ENCODE measurements around the gene ARMC5.

ARMC5 gene

DNA sequence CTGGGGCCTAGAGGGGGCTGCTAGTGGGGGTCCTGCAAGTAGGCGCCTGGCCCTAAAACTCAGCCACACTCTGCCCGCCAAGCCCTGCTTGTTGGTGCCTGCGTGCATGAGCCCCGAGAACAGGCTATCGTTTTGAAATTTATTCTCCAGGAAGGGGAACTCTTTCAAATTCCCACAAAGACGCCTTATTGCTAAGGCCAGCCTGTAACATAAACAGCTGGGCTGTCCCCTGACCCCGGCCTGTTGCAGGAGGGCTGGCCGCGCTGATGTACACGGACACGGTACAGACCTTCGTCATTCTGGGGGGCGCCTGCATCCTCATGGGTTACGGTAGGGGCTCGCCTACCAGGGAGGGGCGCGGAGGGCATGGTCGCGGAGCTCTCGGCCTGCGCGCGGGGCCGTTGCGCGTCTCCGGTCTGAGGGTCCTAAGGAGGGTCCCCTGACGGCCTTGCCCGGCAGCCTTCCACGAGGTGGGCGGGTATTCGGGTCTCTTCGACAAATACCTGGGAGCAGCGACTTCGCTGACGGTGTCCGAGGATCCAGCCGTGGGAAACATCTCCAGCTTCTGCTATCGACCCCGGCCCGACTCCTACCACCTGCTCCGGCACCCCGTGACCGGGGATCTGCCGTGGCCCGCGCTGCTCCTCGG lies 27.9 kb downstream of the ARMC5 start:
- peak overlapping the region; percentile 46; the same call in 1 of the 2 replicates for H3K9ac ChIP-seq (ENCODE audit: low read length)
- no peak overlapping the region for H2AFZ ChIP-seq (ENCODE audit: low read length)
- H4K20me1 ChIP-seq (ENCODE audit: insufficient read depth, low read length): no peaks in the 10 kb centered on the region

DNA sequence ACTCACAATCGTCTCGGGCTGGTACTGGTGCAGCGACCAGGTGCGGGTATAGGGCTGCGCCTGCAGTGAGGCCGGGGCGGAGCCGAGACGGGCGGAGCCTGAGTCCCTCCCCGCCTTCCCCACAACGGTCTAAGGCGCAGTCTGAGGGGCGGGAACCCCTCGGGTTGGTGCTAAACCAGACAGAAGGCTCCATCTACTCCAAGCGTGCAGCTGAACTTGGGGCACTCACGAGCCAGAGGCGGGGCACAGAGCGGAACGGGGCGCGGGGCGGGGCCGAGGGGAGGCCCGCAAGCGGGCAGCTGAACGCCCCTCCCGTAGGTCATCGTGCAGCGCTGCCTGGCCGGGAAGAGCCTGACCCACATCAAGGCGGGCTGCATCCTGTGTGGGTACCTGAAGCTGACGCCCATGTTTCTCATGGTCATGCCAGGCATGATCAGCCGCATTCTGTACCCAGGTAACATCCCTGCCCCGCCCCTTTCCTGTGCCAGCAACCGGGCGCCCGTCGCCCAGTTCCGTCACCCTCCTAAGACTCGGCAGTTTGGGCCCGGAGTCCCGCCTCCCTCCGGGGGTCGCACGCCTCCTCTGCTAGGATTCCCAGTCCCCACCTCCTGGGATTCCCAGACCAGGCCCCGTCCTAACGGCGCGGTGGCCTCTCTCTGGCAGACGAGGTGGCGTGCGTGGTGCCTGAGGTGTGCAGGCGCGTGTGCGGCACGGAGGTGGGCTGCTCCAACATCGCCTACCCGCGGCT lies 28.6 kb downstream of the ARMC5 start:
- Histone ChIP-seq H3K9ac (ENCODE audit: low read length) (peak overlapping the region; percentile 46; the same call in 1 of the 2 replicates), H3K4me2 (ENCODE audit: low read length) (peak overlapping the region; percentile 74), H3K9me3 (ENCODE audit: low read length) (no peaks in the 10 kb centered on the region), H2AFZ (ENCODE audit: low read length) (no peak overlapping the region), H4K20me1 (ENCODE audit: insufficient read depth, low read length) (no peaks in the 10 kb centered on the region), H3K4me1 (ENCODE audit: insufficient read depth, low read length, severe bottlenecking) (peaks cover 11% of the 10 kb centered on the region), H3K9me2 (ENCODE audit: low read depth, low read length) (no peaks in the 10 kb centered on the region), H3K36me3 (ENCODE audit: insufficient read depth, low read length) (no peaks in the 10 kb centered on the region), H3K27ac (ENCODE audit: low read depth, low read length, poor library complexity, severe bottlenecking) (no peak overlapping the region), H3K79me2 (ENCODE audit: insufficient read depth, low read length) (no peaks in the 10 kb centered on the region), H3F3A (ENCODE audit: insufficient read depth, low read length) (no peaks in the 10 kb centered on the region), H3K27me3 (ENCODE audit: insufficient read depth, low read length) (peaks cover 11% of the 10 kb centered on the region; the same call in 1 of the 2 replicates), H3K4me3 (ENCODE audit: low read depth, low read length, poor library complexity, severe bottlenecking) (peak overlapping the region; percentile 59)
- TF ChIP-seq, protein P1, sequence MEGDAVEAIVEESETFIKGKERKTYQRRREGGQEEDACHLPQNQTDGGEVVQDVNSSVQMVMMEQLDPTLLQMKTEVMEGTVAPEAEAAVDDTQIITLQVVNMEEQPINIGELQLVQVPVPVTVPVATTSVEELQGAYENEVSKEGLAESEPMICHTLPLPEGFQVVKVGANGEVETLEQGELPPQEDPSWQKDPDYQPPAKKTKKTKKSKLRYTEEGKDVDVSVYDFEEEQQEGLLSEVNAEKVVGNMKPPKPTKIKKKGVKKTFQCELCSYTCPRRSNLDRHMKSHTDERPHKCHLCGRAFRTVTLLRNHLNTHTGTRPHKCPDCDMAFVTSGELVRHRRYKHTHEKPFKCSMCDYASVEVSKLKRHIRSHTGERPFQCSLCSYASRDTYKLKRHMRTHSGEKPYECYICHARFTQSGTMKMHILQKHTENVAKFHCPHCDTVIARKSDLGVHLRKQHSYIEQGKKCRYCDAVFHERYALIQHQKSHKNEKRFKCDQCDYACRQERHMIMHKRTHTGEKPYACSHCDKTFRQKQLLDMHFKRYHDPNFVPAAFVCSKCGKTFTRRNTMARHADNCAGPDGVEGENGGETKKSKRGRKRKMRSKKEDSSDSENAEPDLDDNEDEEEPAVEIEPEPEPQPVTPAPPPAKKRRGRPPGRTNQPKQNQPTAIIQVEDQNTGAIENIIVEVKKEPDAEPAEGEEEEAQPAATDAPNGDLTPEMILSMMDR (IDR thresholded peaks at IDR 0.05; ENCODE audit: low read length): no peak
- TF ChIP-seq EZH2 (IDR thresholded peaks at IDR 0.05; ENCODE audit: borderline replicate concordance, low read length): no peak

More for the DNA sequence above, 27.9 kb downstream of the ARMC5 start:
- peaks cover 11% of the 10 kb centered on the region for H3K4me1 ChIP-seq (ENCODE audit: insufficient read depth, low read length, severe bottlenecking)
- peak overlapping the region; percentile 59 for H3K4me3 ChIP-seq (ENCODE audit: low read depth, low read length, poor library complexity, severe bottlenecking)
- H3K27ac ChIP-seq (ENCODE audit: low read depth, low read length, poor library complexity, severe bottlenecking): no peak overlapping the region
- no peaks in the 10 kb centered on the region for H3K79me2 ChIP-seq (ENCODE audit: insufficient read depth, low read length)
- H3K27me3 ChIP-seq (ENCODE audit: insufficient read depth, low read length): peaks cover 11% of the 10 kb centered on the region; the same call in 1 of the 2 replicates
- peak overlapping the region; percentile 74 for H3K4me2 ChIP-seq (ENCODE audit: low read length)
- TF ChIP-seq, protein P1 (IDR thresholded peaks at IDR 0.05; ENCODE audit: low read length): no peak
- TF ChIP-seq EZH2 (IDR thresholded peaks at IDR 0.05; ENCODE audit: borderline replicate concordance, low read length): no peak
- no peaks in the 10 kb centered on the region for H3F3A ChIP-seq (ENCODE audit: insufficient read depth, low read length)
- H3K9me2 ChIP-seq (ENCODE audit: low read depth, low read length): no peaks in the 10 kb centered on the region
- no peaks in the 10 kb centered on the region for H3K36me3 ChIP-seq (ENCODE audit: insufficient read depth, low read length)
- no peaks in the 10 kb centered on the region for H3K9me3 ChIP-seq (ENCODE audit: low read length)

- H3K4me3 ChIP-seq (ENCODE audit: low read depth, low read length, poor library complexity, severe bottlenecking): peak overlapping the region; percentile 59
- no peak overlapping the region for H2AFZ ChIP-seq (ENCODE audit: low read length)
These were observed 29.4 kb downstream of the ARMC5 start for GRCh38 chr16:31488468-31489297.

More at GRCh38 chr16:31488468-31489297, 29.4 kb downstream of the ARMC5 start:
- Histone ChIP-seq H3K9ac (ENCODE audit: low read length) (no peak overlapping the region), H4K20me1 (ENCODE audit: insufficient read depth, low read length) (no peaks in the 10 kb centered on the region), H3K9me2 (ENCODE audit: low read depth, low read length) (no peaks in the 10 kb centered on the region), H3K27ac (ENCODE audit: low read depth, low read length, poor library complexity, severe bottlenecking) (no peak overlapping the region), H3F3A (ENCODE audit: insufficient read depth, low read length) (no peaks in the 10 kb centered on the region), H3K27me3 (ENCODE audit: insufficient read depth, low read length) (peaks cover 7% of the 10 kb centered on the region; the same call in 1 of the 2 replicates), H3K9me3 (ENCODE audit: low read length) (no peaks in the 10 kb centered on the region), H3K4me1 (ENCODE audit: insufficient read depth, low read length, severe bottlenecking) (peaks cover 11% of the 10 kb centered on the region), H3K79me2 (ENCODE audit: insufficient read depth, low read length) (no peaks in the 10 kb centered on the region), H3K36me3 (ENCODE audit: insufficient read depth, low read length) (no peaks in the 10 kb centered on the region), H3K4me2 (ENCODE audit: low read length) (0 out of 2 replicates have a peak overlapping the region, but pooled peaks have one; percentile 74)
- TF ChIP-seq, protein P1 (IDR thresholded peaks at IDR 0.05; ENCODE audit: low read length): no peak
- TF ChIP-seq EZH2 (IDR thresholded peaks at IDR 0.05; ENCODE audit: borderline replicate concordance, low read length): no peak

Data from OCI-LY1 (cell line).